Stomach (tissue), 4 donors: Measurements from ENCODE around the gene ERC2.

Experiments
- POLR2A ChIP-seq, 4 donors: fragments of 450-650 bp; IDR thresholded peaks; one replicate each; pipeline ENCODE4 v1.6.1; 2016; ENCODE audit warnings: antibody characterized with exemption in 4 of 4, control low read depth in 2 of 4, mild to moderate bottlenecking in 1 of 4, moderate library complexity in 1 of 4
- POLR2AphosphoS5 ChIP-seq, 3 donors: sonication (generic); formaldehyde crosslinking; IDR thresholded peaks; one replicate each; pipeline ENCODE4 v1.6.1; 2016; ENCODE audit warnings: antibody characterized with exemption in 3 of 3
- TF ChIP-seq, protein P1 (sequence below), 7 experiments: fragments of 450-650 bp in 4 of 7; fragments of 200-600 bp in 3 of 7; sonication (generic) in 3 of 7; IDR thresholded peaks; one replicate each; pipeline ENCODE4 v1.5.1; 2016 to 2019; ENCODE audit warnings: antibody characterized with exemption in 7 of 7, control low read depth in 2 of 7, mild to moderate bottlenecking in 1 of 7

DNA sequence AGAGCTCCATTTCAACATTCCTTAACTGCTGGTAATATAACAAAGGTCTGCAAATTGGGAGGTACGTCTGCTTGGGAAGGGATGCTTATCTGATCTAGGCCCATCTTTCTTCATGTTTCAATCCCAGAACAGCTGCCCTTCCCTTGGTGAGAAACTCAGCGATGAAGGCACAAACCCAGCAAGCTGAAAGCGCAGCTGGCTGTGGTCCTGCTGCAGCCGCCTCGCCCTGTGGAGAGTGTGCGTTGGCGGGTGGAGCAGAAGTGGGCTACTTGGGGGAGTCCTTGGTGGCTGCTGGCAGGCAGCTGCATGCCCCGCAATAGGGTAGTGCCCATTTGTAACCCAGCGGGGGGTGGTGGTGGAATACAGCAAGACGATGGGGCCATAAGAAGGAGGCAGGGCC, 820.6 kb downstream of the ERC2 start:
- TF ChIP-seq, protein P1, sequence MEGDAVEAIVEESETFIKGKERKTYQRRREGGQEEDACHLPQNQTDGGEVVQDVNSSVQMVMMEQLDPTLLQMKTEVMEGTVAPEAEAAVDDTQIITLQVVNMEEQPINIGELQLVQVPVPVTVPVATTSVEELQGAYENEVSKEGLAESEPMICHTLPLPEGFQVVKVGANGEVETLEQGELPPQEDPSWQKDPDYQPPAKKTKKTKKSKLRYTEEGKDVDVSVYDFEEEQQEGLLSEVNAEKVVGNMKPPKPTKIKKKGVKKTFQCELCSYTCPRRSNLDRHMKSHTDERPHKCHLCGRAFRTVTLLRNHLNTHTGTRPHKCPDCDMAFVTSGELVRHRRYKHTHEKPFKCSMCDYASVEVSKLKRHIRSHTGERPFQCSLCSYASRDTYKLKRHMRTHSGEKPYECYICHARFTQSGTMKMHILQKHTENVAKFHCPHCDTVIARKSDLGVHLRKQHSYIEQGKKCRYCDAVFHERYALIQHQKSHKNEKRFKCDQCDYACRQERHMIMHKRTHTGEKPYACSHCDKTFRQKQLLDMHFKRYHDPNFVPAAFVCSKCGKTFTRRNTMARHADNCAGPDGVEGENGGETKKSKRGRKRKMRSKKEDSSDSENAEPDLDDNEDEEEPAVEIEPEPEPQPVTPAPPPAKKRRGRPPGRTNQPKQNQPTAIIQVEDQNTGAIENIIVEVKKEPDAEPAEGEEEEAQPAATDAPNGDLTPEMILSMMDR (IDR thresholded peaks at IDR 0.05) = no peak
- no peak for TF ChIP-seq POLR2A (IDR thresholded peaks at IDR 0.05)
- no peak for TF ChIP-seq POLR2AphosphoS5 (IDR thresholded peaks at IDR 0.05)
